Neural cell (in vitro differentiated cells): ENCODE measurements around the gene SRRM5. TPM values are rescaled to one million over a fixed set of nuclear protein-coding genes. Genes with fewer than 3 reads are reported as not detected.

ENCODE experiments used
- H2AFZ ChIP-seq: fragments of 200-600, 300-800 bp; sonication (generic), shearing (Covaris generic); 2 replicates; pipeline ENCODE4 v1.6.0; 2014; ENCODE audit warnings: low read depth, mild to moderate bottlenecking, antibody characterized with exemption, low read length, moderate library complexity
- H3F3A ChIP-seq: fragments of 200-600 bp; shearing (Covaris generic); 2 replicates; pipeline ENCODE4 v1.6.1; 2016; ENCODE audit warnings: mild to moderate bottlenecking, moderate library complexity, mixed read lengths, antibody characterized with exemption, low read length; ENCODE audit not compliant: insufficient read depth, poor library complexity, severe bottlenecking
- H3K27ac ChIP-seq: fragments of 200-600, 300-800 bp; sonication (generic), shearing (Covaris generic); 2 replicates; pipeline ENCODE4 v1.5.1; 2014; ENCODE audit warnings: mild to moderate bottlenecking, low read length, moderate library complexity
- H3K27me3 ChIP-seq: fragments of 300-800, 200-600 bp; sonication (generic), shearing (Covaris generic); 2 replicates; pipeline ENCODE4 v1.6.0; 2014; ENCODE audit warnings: mild to moderate bottlenecking, low read depth, low read length, moderate library complexity; ENCODE audit not compliant: insufficient read depth
- H3K36me3 ChIP-seq: fragments of 300-800, 200-600 bp; sonication (generic), shearing (Covaris generic); 2 replicates; pipeline ENCODE4 v1.5.1; 2014; ENCODE audit warnings: mild to moderate bottlenecking, antibody characterized with exemption, low read length, moderate library complexity; ENCODE audit not compliant: insufficient read depth
- H3K4me2 ChIP-seq: fragments of 300-800, 200-600 bp; sonication (generic), shearing (Covaris generic); 2 replicates; pipeline ENCODE4 v1.6.0; 2014; ENCODE audit warnings: mild to moderate bottlenecking, low read length
- H3K4me3 ChIP-seq: fragments of 300-800, 200-600 bp; sonication (generic), shearing (Covaris generic); 2 replicates; pipeline ENCODE4 v1.5.1; 2014; ENCODE audit warnings: mild to moderate bottlenecking, low read length, moderate library complexity
- H3K79me2 ChIP-seq: fragments of 200-600 bp; shearing (Covaris generic); replicated peaks from 2 replicates; pipeline ENCODE4 v1.6.0; 2014; ENCODE audit warnings: mild to moderate bottlenecking, low read length, moderate library complexity; ENCODE audit not compliant: insufficient read depth
- H3K9ac ChIP-seq: fragments of 300-800, 200-600 bp; sonication (generic), shearing (Covaris generic); 2 replicates; pipeline ENCODE4 v1.6.1; 2016; ENCODE audit warnings: mild to moderate bottlenecking, low read length, mixed read lengths
- H3K9me2 ChIP-seq: fragments of 200-600 bp; shearing (Covaris generic); 2 replicates; pipeline ENCODE4 v1.6.1; 2016; ENCODE audit warnings: mild to moderate bottlenecking, low read length, mixed read lengths; ENCODE audit not compliant: insufficient read depth
- H3K9me3 ChIP-seq: fragments of 200-600, 300-800 bp; sonication (generic), shearing (Covaris generic); 2 replicates; pipeline ENCODE4 v1.6.1; 2016; ENCODE audit warnings: mild to moderate bottlenecking, mixed run types, low read length, moderate library complexity, mixed read lengths
- H4K20me1 ChIP-seq: fragments of 200-600 bp; shearing (Covaris generic); 2 replicates; pipeline ENCODE4 v1.6.1; 2016; ENCODE audit warnings: mild to moderate bottlenecking, mixed run types; ENCODE audit not compliant: insufficient read depth
- CTCF ChIP-seq: fragments of 450-650 bp; IDR thresholded peaks from 2 replicates; pipeline ENCODE4 v1.5.1; 2014; ENCODE audit warnings: antibody characterized with exemption, mild to moderate bottlenecking, moderate library complexity; ENCODE audit not compliant: poor library complexity, severe bottlenecking
- EP300 ChIP-seq: fragments of 450-650 bp; conservative IDR thresholded peaks from 2 replicates; pipeline ENCODE4 v1.6.1; 2014; ENCODE audit warnings: antibody characterized with exemption, mild to moderate bottlenecking, moderate library complexity; ENCODE audit not compliant: poor library complexity, severe bottlenecking
- EZH2 ChIP-seq: fragments of 200-600, 300-800 bp; shearing (Covaris generic), sonication (generic); IDR thresholded peaks from 2 replicates; pipeline ENCODE4 v1.6.1; 2014; ENCODE audit warnings: antibody characterized with exemption, low read length, borderline replicate concordance, mild to moderate bottlenecking; ENCODE audit not compliant: insufficient read depth, poor library complexity, severe bottlenecking
- MXI1 ChIP-seq: fragments of 450-650 bp; conservative IDR thresholded peaks from 2 replicates; pipeline ENCODE4 v1.6.1; 2014; ENCODE audit warnings: antibody characterized with exemption, mild to moderate bottlenecking; ENCODE audit not compliant: poor library complexity, severe bottlenecking
- POLR2AphosphoS5 ChIP-seq: IDR thresholded peaks from 2 replicates; pipeline ENCODE4 v1.6.1; 2012
- RAD21 ChIP-seq: fragments of 450-650 bp; conservative IDR thresholded peaks from 2 replicates; pipeline ENCODE4 v1.6.1; 2014; ENCODE audit warnings: antibody characterized with exemption, mild to moderate bottlenecking, moderate library complexity
- REST ChIP-seq: IDR thresholded peaks from 2 replicates; pipeline ENCODE4 v1.6.1; 2012; ENCODE audit warnings: borderline replicate concordance
- SMC3 ChIP-seq: fragments of 450-650 bp; conservative IDR thresholded peaks from 2 replicates; pipeline ENCODE4 v1.6.1; 2014; ENCODE audit warnings: antibody characterized with exemption, mild to moderate bottlenecking, moderate library complexity; ENCODE audit not compliant: poor library complexity
- TAF1 ChIP-seq: IDR thresholded peaks from 2 replicates; pipeline ENCODE4 v1.6.1; 2012; ENCODE audit warnings: low read depth
- polyA plus RNA-seq: library from polyadenylated mRNA; depleted of rRNA; stranded (reverse); fragments of >200 nt; gene quantifications from 2 replicates; pipeline ENCODE4 v1.2.3, GENCODE V29; 2014

SRRM5 gene
- polyA plus RNA-seq, 1 donor from 2014 or later, result not detected

- Histone ChIP-seq H3K4me3 (no peak overlapping the region), H3K36me3 (no peaks in the 10 kb centered on the region), H3K27me3 (peaks cover 3% of the 10 kb centered on the region), H2AFZ (no peak overlapping the region), H3F3A (no peaks in the 10 kb centered on the region), H4K20me1 (no peaks in the 10 kb centered on the region), H3K9me3 (no peaks in the 10 kb centered on the region), H3K79me2 (no peaks in the 10 kb centered on the region), H3K27ac (no peak overlapping the region), H3K4me2 (no peak overlapping the region), H3K9me2 (no peaks in the 10 kb centered on the region), H3K9ac (no peak overlapping the region)
- no peak for TF ChIP-seq EP300
- TF ChIP-seq EZH2, result no peak
- TF ChIP-seq TAF1, result no peak
- TF ChIP-seq POLR2AphosphoS5, result no peak
- TF ChIP-seq REST, result no peak
- no peak for TF ChIP-seq MXI1
- no peak for TF ChIP-seq SMC3
- no peak for TF ChIP-seq RAD21
- TF ChIP-seq CTCF, result no peak
Observed at GRCh38 chr19:43662487-43662886, 50.6 kb downstream of the SRRM5 start.

- Histone ChIP-seq H3K4me3 (no peak overlapping the region), H3K9ac (no peak overlapping the region), H3K36me3 (no peaks in the 10 kb centered on the region), H3K27ac (no peak overlapping the region), H3K9me3 (no peaks in the 10 kb centered on the region), H3K9me2 (no peaks in the 10 kb centered on the region), H3K27me3 (peaks cover 18% of the 10 kb centered on the region), H3K4me2 (no peak overlapping the region), H3K79me2 (no peaks in the 10 kb centered on the region), H4K20me1 (no peaks in the 10 kb centered on the region), H2AFZ (no peak overlapping the region), H3F3A (no peaks in the 10 kb centered on the region)
- no peak for TF ChIP-seq REST
- no peak for TF ChIP-seq POLR2AphosphoS5
- TF ChIP-seq TAF1, result no peak
- TF ChIP-seq CTCF, result no peak
- no peak for TF ChIP-seq RAD21
- TF ChIP-seq EZH2, result no peak
- TF ChIP-seq MXI1, result no peak
- TF ChIP-seq EP300, result no peak
- no peak for TF ChIP-seq SMC3
Observed at GRCh38 chr19:43664018-43664417, 52.1 kb downstream of the SRRM5 start.
